Brain pericyte (primary cell): ENCODE measurements around the gene NTN3.
"Not testable (repeated sequence)": the region's sequence is repeated elsewhere in the genome, so short reads cannot be mapped to it uniquely, and the experiment has no call there.

Source experiments
- DNase-seq: peaks from one replicate; pipeline ENCODE4 v3.0.0-alpha.2; 2012; ENCODE audit warnings: low read depth, low spot score

The NTN3 gene

GRCh38 chr16:2441143-2441804, 29.8 kb upstream of the NTN3 start:
- DNase-seq, result not testable (repeated sequence)

- DNase-seq, result no peak
Measured at GRCh38 chr16:2443555-2443954, 27.5 kb upstream of the NTN3 start.

- no peak for DNase-seq
Measured at GRCh38 chr16:2447920-2448583, 23.0 kb upstream of the NTN3 start.

- DNase-seq, result no peak
Measured at GRCh38 chr16:2449118-2449517, 22.0 kb upstream of the NTN3 start.

GRCh38 chr16:2450535-2450934, 20.6 kb upstream of the NTN3 start:
- DNase-seq, result no peak

- no peak for DNase-seq
Measured at GRCh38 chr16:2450975-2451381, 20.1 kb upstream of the NTN3 start.

- no peak for DNase-seq
Measured at GRCh38 chr16:2451851-2452320, 19.2 kb upstream of the NTN3 start.

GRCh38 chr16:2452650-2453049, 18.4 kb upstream of the NTN3 start:
- DNase-seq, result no peak

- no peak for DNase-seq
Measured at GRCh38 chr16:2455081-2455845, 15.8 kb upstream of the NTN3 start.

- no peak for DNase-seq
Measured at GRCh38 chr16:2456551-2457153, 14.4 kb upstream of the NTN3 start.

- DNase-seq, result no peak
Measured at GRCh38 chr16:2457267-2457666, 13.8 kb upstream of the NTN3 start.

- DNase-seq, result peak; percentile 40
Measured at GRCh38 chr16:2457946-2458345, 13.2 kb upstream of the NTN3 start.

- DNase-seq, result no peak
Measured at GRCh38 chr16:2458887-2459646, 12.0 kb upstream of the NTN3 start.

GRCh38 chr16:2459647-2460390, 11.3 kb upstream of the NTN3 start, which contains the start of gene TEDC2:
TEDC2 (plus strand) TSS chr16:2460109; CDS start chr16:2460145, 36 bp downstream.
- DNase-seq, result peak; percentile 61

- no peak for DNase-seq
Measured at GRCh38 chr16:2460391-2460713, 10.7 kb upstream of the NTN3 start.

- no peak for DNase-seq
Measured at GRCh38 chr16:2460916-2461315, 10.2 kb upstream of the NTN3 start.

- DNase-seq, result no peak
Measured at GRCh38 chr16:2462031-2462866, 8.8 kb upstream of the NTN3 start.

GRCh38 chr16:2464333-2464732, 6.8 kb upstream of the NTN3 start:
- DNase-seq, result no peak

- no peak for DNase-seq
Measured at GRCh38 chr16:2465653-2466415, 5.3 kb upstream of the NTN3 start.
